ENCODE data around the gene EEF1G. TPM values are rescaled to one million over a fixed set of nuclear protein-coding genes. Genes with fewer than 3 reads are reported as not detected.

EEF1G gene
- total and polyA plus RNA-seq, 9 of the 15 experiments (the other 6 are each of a cell fraction or from before 2014, with no cell fraction given), result 985 to 2,349 (median 2,035) TPM

GRCh38 chr11:62574363-62575071 is 826 bp upstream of the EEF1G start (continued):
- TF ChIP-seq PBX2 (CRISPR knock-in tag; IDR thresholded peaks at IDR 0.05; ENCODE audit: low read depth), result no peak
- TF ChIP-seq PBX2 (tag; conservative IDR thresholded peaks at IDR 0.05; ENCODE audit: low read depth), result 0 out of 2 replicates have a peak, but pooled peaks have one; percentile 13
- TF ChIP-seq MBD1 (CRISPR knock-in tag; IDR thresholded peaks at IDR 0.05), result no peak
- peak in 1 of 2 experiments; percentile 53; a peak in 1 of 4 replicates for TF ChIP-seq SIN3A (IDR thresholded peaks at IDR 0.05; ENCODE audit: borderline replicate concordance in 2 of 2, control insufficient read depth in 1 of 2, low read depth in 2 of 2, low read length in 2 of 2)
- TF ChIP-seq ELF2 (CRISPR knock-in tag; IDR thresholded peaks at IDR 0.05), result no peak
- TF ChIP-seq ZNF277 (CRISPR knock-in tag; IDR thresholded peaks at IDR 0.05; ENCODE audit: borderline replicate concordance), result no peak
- TF ChIP-seq CC2D1A (IDR thresholded peaks at IDR 0.05), result no peak
- TF ChIP-seq RAD51 (IDR thresholded peaks at IDR 0.05; ENCODE audit: borderline replicate concordance, low read depth), result no peak
- no peak for TF ChIP-seq PTBP1 (IDR thresholded peaks at IDR 0.05; ENCODE audit: low read depth, low read length)
- no peak for TF ChIP-seq FOXJ3 (CRISPR knock-in tag; IDR thresholded peaks at IDR 0.05)
- TF ChIP-seq YY1 (IDR thresholded peaks at IDR 0.05; ENCODE audit: borderline replicate concordance in 1 of 3, control insufficient read depth in 1 of 3, extremely low read depth in 1 of 3, insufficient read depth in 3 of 3, insufficient read length in 1 of 3, insufficient replicate concordance in 2 of 3, low read depth in 1 of 3, low read length in 2 of 3), result no peak
- peak; percentile 2; the same call in 1 of the 2 replicates for TF ChIP-seq CREM (IDR thresholded peaks at IDR 0.05; ENCODE audit: low read depth)
- TF ChIP-seq SIN3B (IDR thresholded peaks at IDR 0.05; ENCODE audit: low read depth), result 0 out of 2 replicates have a peak, but pooled peaks have one; percentile 34
- TF ChIP-seq MTA3 (IDR thresholded peaks at IDR 0.05; ENCODE audit: borderline replicate concordance), result no peak
- TF ChIP-seq, protein P1, sequence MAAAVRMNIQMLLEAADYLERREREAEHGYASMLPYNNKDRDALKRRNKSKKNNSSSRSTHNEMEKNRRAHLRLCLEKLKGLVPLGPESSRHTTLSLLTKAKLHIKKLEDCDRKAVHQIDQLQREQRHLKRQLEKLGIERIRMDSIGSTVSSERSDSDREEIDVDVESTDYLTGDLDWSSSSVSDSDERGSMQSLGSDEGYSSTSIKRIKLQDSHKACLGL (CRISPR knock-in tag; IDR thresholded peaks at IDR 0.05; ENCODE audit: borderline replicate concordance, poor library complexity, severe bottlenecking), result no peak
- no peak for TF ChIP-seq KHSRP (IDR thresholded peaks at IDR 0.05)
- TF ChIP-seq RBM25 (IDR thresholded peaks at IDR 0.05; ENCODE audit: low read depth, low read length, severe bottlenecking), result no peak
- no peak for TF ChIP-seq HDGF (IDR thresholded peaks at IDR 0.05)
- TF ChIP-seq SAFB2 (IDR thresholded peaks at IDR 0.05; ENCODE audit: borderline replicate concordance, low read depth, low read length, severe bottlenecking), result no peak
- 0 out of 2 replicates have a peak, but pooled peaks have one; percentile 30 for TF ChIP-seq NR2C2 (CRISPR knock-in tag; IDR thresholded peaks at IDR 0.05)
- peak; percentile 67 for TF ChIP-seq NR2C2 (tag; IDR thresholded peaks at IDR 0.05)

All from K562 (cell line).